Fibroblast of lung (primary cell): ENCODE results near the gene OST4. TPM values are rescaled to one million over a fixed set of nuclear protein-coding genes. Genes with fewer than 3 reads are reported as not detected.

Source experiments
- DNase-seq, 2 donors: peaks; one replicate each; pipeline versions ENCODE4 v3.0.0 to v3.0.0-alpha.2; 2010; ENCODE audit warnings: low read depth in 2 of 2
- H2AFZ ChIP-seq: 2 replicates; pipeline ENCODE4 v1.5.1; 2012; ENCODE audit warnings: low read length, control low read depth, inconsistent platforms
- H3K27ac ChIP-seq: 2 replicates; pipeline ENCODE4 v1.5.1; 2011; ENCODE audit warnings: low read length, control low read depth; ENCODE audit not compliant: insufficient read depth
- H3K27me3 ChIP-seq: 2 replicates; pipeline ENCODE4 v1.5.1; 2011; ENCODE audit warnings: mild to moderate bottlenecking, low read length; ENCODE audit not compliant: control insufficient read depth, insufficient read depth
- H3K36me3 ChIP-seq: 2 replicates; pipeline ENCODE4 v1.5.1; 2011; ENCODE audit warnings: low read length; ENCODE audit not compliant: control insufficient read depth, insufficient read depth
- H3K4me1 ChIP-seq: 2 replicates; pipeline ENCODE4 v1.5.1; 2011; ENCODE audit warnings: low read length; ENCODE audit not compliant: control insufficient read depth, insufficient read depth; ENCODE audit errors: extremely low read depth
- H3K4me2 ChIP-seq: 2 replicates; pipeline ENCODE4 v1.5.1; 2011; ENCODE audit warnings: low read length, control low read depth; ENCODE audit not compliant: insufficient read depth; ENCODE audit errors: extremely low read depth
- H3K4me3 ChIP-seq, 4 experiments: fragments of 200-600 bp in 1 of 4; sonication (generic) in 1 of 4; replicated peaks in 1 of 4; 2 replicates each; pipeline ENCODE4 v1.5.1; 2011 to 2016; ENCODE audit warnings: low read length in 4 of 4, low read depth in 3 of 4, mild to moderate bottlenecking in 3 of 4, control low read depth in 2 of 4, inconsistent platforms in 1 of 4, mixed read lengths in 1 of 4; ENCODE audit not compliant: insufficient read depth in 1 of 4; ENCODE audit errors: control extremely low read depth in 1 of 4
- H3K79me2 ChIP-seq: 2 replicates; pipeline ENCODE4 v1.5.1; 2012; ENCODE audit warnings: mild to moderate bottlenecking, low read length, inconsistent platforms; ENCODE audit not compliant: control insufficient read depth, insufficient read depth
- H3K9ac ChIP-seq: 2 replicates; pipeline ENCODE4 v1.5.1; 2011; ENCODE audit warnings: mild to moderate bottlenecking, low read length, control low read depth; ENCODE audit not compliant: insufficient read depth
- H3K9me3 ChIP-seq: 2 replicates; pipeline ENCODE4 v1.5.1; 2012; ENCODE audit warnings: low read depth, low read length; ENCODE audit not compliant: control insufficient read depth, insufficient read depth
- H4K20me1 ChIP-seq: 2 replicates; pipeline ENCODE4 v1.5.1; 2011; ENCODE audit warnings: low read length; ENCODE audit not compliant: control insufficient read depth, insufficient read depth; ENCODE audit errors: extremely low read depth
- CTCF ChIP-seq, 2 donors: IDR thresholded peaks in 1 of 2; conservative IDR thresholded peaks in 1 of 2; 1 replicate in 1 of 2; 2 replicates in 1 of 2; pipeline ENCODE4 v1.5.1; 2011 to 2012; ENCODE audit warnings: low read length in 2 of 2, control low read depth in 1 of 2, inconsistent platforms in 1 of 2, low read depth in 1 of 2, mild to moderate bottlenecking in 1 of 2
- EZH2 ChIP-seq: IDR thresholded peaks from 2 replicates; pipeline ENCODE4 v1.5.1; 2012; ENCODE audit warnings: low read length, control low read depth, mild to moderate bottlenecking; ENCODE audit errors: missing control alignments
- polyA plus RNA-seq, 2 donors: library from polyadenylated mRNA; depleted of rRNA in 1 of 2; stranded (reverse) in 1 of 2; unstranded in 1 of 2; fragments of >200 nt; gene quantifications; 2 replicates each; pipeline ENCODE4 v1.2.1, GENCODE V29; 2011 to 2012; ENCODE audit warnings: missing spikeins in 1 of 2
- total RNA-seq: library from RNA; depleted of rRNA; stranded (reverse); fragments of >200 nt; gene quantifications from 2 replicates; pipeline ENCODE4 v1.2.1, GENCODE V29; 2014

Gene OST4
- total and polyA plus RNA-seq, 2 donors (not counting 1 experiment from before 2014, with no cell fraction given) = 479 to 1,054 TPM

GRCh38 chr2:27039871-27040270 lies 31.6 kb downstream of the OST4 start:
- no peak for TF ChIP-seq EZH2
- no peak for TF ChIP-seq CTCF (conservative IDR thresholded peaks at IDR 0.05 in 1 of 2, IDR thresholded peaks at IDR 0.05 in 1 of 2; ENCODE audit: low read depth in 1 of 2, low read length in 2 of 2)
- no peak for DNase-seq

GRCh38 chr2:27039426-27039825 lies 32.0 kb downstream of the OST4 start:
- no peak overlapping the region for H3K4me2 ChIP-seq
- no peak for DNase-seq
- H2AFZ ChIP-seq = no peak overlapping the region
- peaks cover 8% of the 10 kb centered on the region for H3K79me2 ChIP-seq
- H3K4me3 ChIP-seq = no peak overlapping the region
- H3K27me3 ChIP-seq = no peaks in the 10 kb centered on the region
- no peak for TF ChIP-seq CTCF (conservative IDR thresholded peaks at IDR 0.05 in 1 of 2, IDR thresholded peaks at IDR 0.05 in 1 of 2; ENCODE audit: low read depth in 1 of 2, low read length in 2 of 2)
- no peak for TF ChIP-seq EZH2
- no peak overlapping the region for H3K9ac ChIP-seq
- H4K20me1 ChIP-seq = no peaks in the 10 kb centered on the region
- H3K4me1 ChIP-seq = peaks cover 2% of the 10 kb centered on the region
- H3K9me3 ChIP-seq = no peaks in the 10 kb centered on the region
- H3K27ac ChIP-seq = no peak overlapping the region
- H3K36me3 ChIP-seq = peaks cover 51% of the 10 kb centered on the region

More at GRCh38 chr2:27039871-27040270, 31.6 kb downstream of the OST4 start:
- Histone ChIP-seq H3K4me3 (no peak overlapping the region), H3K36me3 (peaks cover 51% of the 10 kb centered on the region), H3K4me1 (peaks cover 2% of the 10 kb centered on the region), H3K9me3 (no peaks in the 10 kb centered on the region), H2AFZ (no peak overlapping the region), H3K79me2 (peaks cover 7% of the 10 kb centered on the region), H3K27ac (no peak overlapping the region), H3K9ac (no peak overlapping the region), H3K27me3 (no peaks in the 10 kb centered on the region), H3K4me2 (no peak overlapping the region), H4K20me1 (no peaks in the 10 kb centered on the region)

GRCh38 chr2:27038631-27039339 lies 32.7 kb downstream of the OST4 start:
- peaks cover 5% of the 10 kb centered on the region for H3K4me1 ChIP-seq
- no peak for TF ChIP-seq CTCF (conservative IDR thresholded peaks at IDR 0.05 in 1 of 2, IDR thresholded peaks at IDR 0.05 in 1 of 2; ENCODE audit: low read depth in 1 of 2, low read length in 2 of 2)
- TF ChIP-seq EZH2 = no peak
- no peak overlapping the region for H3K27ac ChIP-seq
- no peak overlapping the region for H3K4me3 ChIP-seq
- H4K20me1 ChIP-seq = no peaks in the 10 kb centered on the region
- DNase-seq = no peak
- H3K27me3 ChIP-seq = no peaks in the 10 kb centered on the region
- H3K4me2 ChIP-seq = no peak overlapping the region
- no peaks in the 10 kb centered on the region for H3K9me3 ChIP-seq
- H3K9ac ChIP-seq = no peak overlapping the region
- no peak overlapping the region for H2AFZ ChIP-seq
- peaks cover 51% of the 10 kb centered on the region for H3K36me3 ChIP-seq
- peaks cover 14% of the 10 kb centered on the region for H3K79me2 ChIP-seq
